ENCODE measurements around the gene QRICH1. TPM values are rescaled to one million over a fixed set of nuclear protein-coding genes. Genes with fewer than 3 reads are reported as not detected.
A peak's percentile ranks its signal among the peaks of the same experiment; 100 is the strongest.

Gene QRICH1
- total RNA-seq, 4 donors from 2014 or later: 35.8 to 65.6 (median 47.1) TPM

- intact Hi-C loops (cut with DNase I; ENCODE audit: low total_unique reads): loop anchor here (2.0 kb wide), 2 partner anchors 37 to 109 kb away; partner anchors contain the start of genes ARIH2 and P4HTM
- peaks cover 0 to 78% of the 10 kb centered on the region in 2 donors for H3K36me3 ChIP-seq
- no peaks in the 10 kb centered on the region for H3K9me3 ChIP-seq
- peak overlapping the region; percentile 94 to 98 (median 96) for H3K27ac ChIP-seq
- TF ChIP-seq CTCF (IDR thresholded peaks at IDR 0.05 in 4 of 5, conservative IDR thresholded peaks at IDR 0.05 in 1 of 5) (no peak), POLR2A (IDR thresholded peaks at IDR 0.05) (no peak)
- in situ Hi-C loops (cut with MboI; ENCODE audit: low sequenced_read_pairs in 4 of 4): no loop called here
- DNase-seq (no peak), ATAC-seq (no peak)
- H3K27me3 ChIP-seq: no peaks in the 10 kb centered on the region
- no peak overlapping the region for H3K4me3 ChIP-seq
- peaks cover 33 to 41% of the 10 kb centered on the region in 2 donors for H3K4me1 ChIP-seq
These were observed 66.2 kb downstream of the QRICH1 start for GRCh38 chr3:49027634-49028033.

GRCh38 chr3:49026536-49026935 lies 67.3 kb downstream of the QRICH1 start:
- in situ Hi-C loops (cut with MboI; ENCODE audit: low sequenced_read_pairs in 4 of 4): no loop called here
- no peak overlapping the region for H3K4me3 ChIP-seq
- peaks cover 33 to 45% of the 10 kb centered on the region in 2 donors for H3K4me1 ChIP-seq
- ATAC-seq (no peak), DNase-seq (no peak)
- H3K9me3 ChIP-seq: no peaks in the 10 kb centered on the region
- intact Hi-C loops (cut with DNase I; ENCODE audit: low total_unique reads): no loop called here
- H3K27ac ChIP-seq: peak overlapping the region in 2 of 4 donors; percentile 96 to 98
- peaks cover 0 to 67% of the 10 kb centered on the region in 2 donors for H3K36me3 ChIP-seq
- TF ChIP-seq POLR2A (IDR thresholded peaks at IDR 0.05): no peak
- no peak for TF ChIP-seq CTCF (IDR thresholded peaks at IDR 0.05 in 4 of 5, conservative IDR thresholded peaks at IDR 0.05 in 1 of 5)
- no peaks in the 10 kb centered on the region for H3K27me3 ChIP-seq

- Histone ChIP-seq H3K9me3 (no peaks in the 10 kb centered on the region), H3K4me1 (peaks cover 33 to 45% of the 10 kb centered on the region in 2 donors), H3K27me3 (no peaks in the 10 kb centered on the region), H3K36me3 (peaks cover 0 to 62% of the 10 kb centered on the region in 2 donors), H3K27ac (peak overlapping the region in 1 of 4 donors; percentile 96), H3K4me3 (no peak overlapping the region)
- in situ Hi-C loops (cut with MboI; ENCODE audit: low sequenced_read_pairs in 4 of 4) (no loop called here), intact Hi-C loops (cut with DNase I; ENCODE audit: low total_unique reads) (no loop called here)
- TF ChIP-seq POLR2A (IDR thresholded peaks at IDR 0.05) (no peak), CTCF (IDR thresholded peaks at IDR 0.05 in 4 of 5, conservative IDR thresholded peaks at IDR 0.05 in 1 of 5) (no peak)
- ATAC-seq (no peak), DNase-seq (no peak)
These were observed 67.9 kb downstream of the QRICH1 start for GRCh38 chr3:49025793-49026520.

- peak overlapping the region in 1 of 4 donors; percentile 96 for H3K27ac ChIP-seq
- intact Hi-C loops (cut with DNase I; ENCODE audit: low total_unique reads) (no loop called here), in situ Hi-C loops (cut with MboI; ENCODE audit: low sequenced_read_pairs in 4 of 4) (no loop called here)
- no peaks in the 10 kb centered on the region for H3K27me3 ChIP-seq
- H3K4me1 ChIP-seq: peaks cover 37 to 51% of the 10 kb centered on the region in 2 donors
- TF ChIP-seq CTCF (IDR thresholded peaks at IDR 0.05 in 4 of 5, conservative IDR thresholded peaks at IDR 0.05 in 1 of 5) (no peak), POLR2A (IDR thresholded peaks at IDR 0.05) (no peak)
- peaks cover 0 to 54% of the 10 kb centered on the region in 2 donors for H3K36me3 ChIP-seq
- ATAC-seq: no peak
- H3K4me3 ChIP-seq: no peak overlapping the region
- DNase-seq: no peak
- no peaks in the 10 kb centered on the region for H3K9me3 ChIP-seq
These were observed 68.7 kb downstream of the QRICH1 start for GRCh38 chr3:49025005-49025792.

All from gastrocnemius medialis (tissue), 4 donors.